ENCODE results near the gene VEZF1. TPM values are rescaled to one million over a fixed set of nuclear protein-coding genes. Genes with fewer than 3 reads are reported as not detected.

VEZF1 gene, protein sequence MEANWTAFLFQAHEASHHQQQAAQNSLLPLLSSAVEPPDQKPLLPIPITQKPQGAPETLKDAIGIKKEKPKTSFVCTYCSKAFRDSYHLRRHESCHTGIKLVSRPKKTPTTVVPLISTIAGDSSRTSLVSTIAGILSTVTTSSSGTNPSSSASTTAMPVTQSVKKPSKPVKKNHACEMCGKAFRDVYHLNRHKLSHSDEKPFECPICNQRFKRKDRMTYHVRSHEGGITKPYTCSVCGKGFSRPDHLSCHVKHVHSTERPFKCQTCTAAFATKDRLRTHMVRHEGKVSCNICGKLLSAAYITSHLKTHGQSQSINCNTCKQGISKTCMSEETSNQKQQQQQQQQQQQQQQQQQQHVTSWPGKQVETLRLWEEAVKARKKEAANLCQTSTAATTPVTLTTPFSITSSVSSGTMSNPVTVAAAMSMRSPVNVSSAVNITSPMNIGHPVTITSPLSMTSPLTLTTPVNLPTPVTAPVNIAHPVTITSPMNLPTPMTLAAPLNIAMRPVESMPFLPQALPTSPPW
- total RNA-seq, result 10 to 100 TPM; 17.9 to 19.6 TPM

DNA sequence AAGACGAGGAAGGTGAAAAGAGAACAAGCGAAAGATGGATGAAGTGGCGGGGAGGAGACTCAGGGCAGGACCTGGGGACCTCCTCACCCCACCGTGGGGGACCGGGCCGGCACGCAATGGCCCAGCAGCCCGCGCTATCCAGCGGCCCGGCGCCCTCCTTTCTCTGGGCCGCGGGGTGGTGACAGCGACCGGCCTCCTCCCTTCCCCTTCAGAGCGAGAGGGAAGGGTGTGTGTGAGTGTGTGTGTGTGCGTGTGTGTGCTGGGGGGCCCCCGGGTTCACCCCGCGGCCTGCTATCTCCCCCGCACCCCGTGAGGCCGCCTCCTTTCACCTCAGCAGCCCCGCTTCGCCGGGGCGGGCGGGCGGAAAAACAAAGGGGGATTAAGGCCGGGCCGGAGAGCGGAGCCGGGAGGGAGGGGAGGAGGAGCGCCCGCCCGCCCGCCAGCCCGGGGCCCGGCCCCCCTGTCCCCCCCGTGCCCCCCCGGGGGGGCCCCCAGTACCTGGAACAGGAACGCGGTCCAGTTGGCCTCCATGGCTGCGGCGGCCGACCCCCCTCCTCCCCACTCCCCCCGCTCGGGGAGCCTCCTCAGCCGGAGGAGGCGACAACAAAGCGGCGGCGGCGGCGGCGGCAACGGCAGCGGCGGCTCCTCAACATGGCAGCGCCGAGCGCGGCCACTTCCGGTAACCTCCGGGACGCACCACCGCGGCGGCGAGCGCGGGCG, at the start of gene VEZF1:
TSS of gene VEZF1 (minus strand) at position 674 of the 720 bp plus-strand sequence. CDS start at position 531, 143 bp downstream.
- ATAC-seq, result peak; percentile 64

DNA sequence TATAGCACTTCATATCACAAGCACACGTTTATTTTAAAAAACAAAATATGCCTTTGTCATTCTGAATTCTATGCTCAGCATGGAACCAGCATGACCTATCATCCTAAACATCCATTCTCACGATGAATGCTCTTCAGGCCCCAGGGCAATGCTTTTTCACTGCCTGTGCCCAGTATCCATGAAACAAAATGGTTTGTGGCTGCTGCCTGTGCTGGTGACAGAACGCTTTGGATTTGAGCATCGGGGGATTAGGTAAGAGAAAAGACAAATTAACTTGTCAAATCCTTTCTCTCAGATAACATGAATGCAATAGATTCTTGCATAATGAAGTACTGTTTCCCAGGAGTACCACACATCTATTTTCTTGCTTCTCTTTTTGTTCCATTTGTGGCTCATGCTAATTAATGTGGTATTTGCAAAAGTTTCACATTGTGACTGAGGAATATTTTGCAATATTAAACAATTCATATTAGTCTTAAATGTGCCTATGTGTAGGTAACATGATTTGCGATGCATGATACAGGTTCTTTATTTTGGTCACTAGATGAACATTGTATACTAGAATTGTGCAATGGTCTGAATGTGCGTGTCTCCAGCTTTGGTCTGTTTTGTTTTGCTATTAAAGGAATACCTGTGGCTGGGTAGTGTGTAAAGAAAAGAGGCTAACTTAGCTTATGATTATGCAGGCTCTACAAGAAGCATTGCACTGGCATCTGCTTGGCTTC, 44.8 kb upstream of the VEZF1 start:
- Mint-ChIP-seq H3K36me3 (ENCODE audit: low read depth) (no peaks in the 10 kb centered on the region), H3K4me1 (ENCODE audit: low read depth) (no peaks in the 10 kb centered on the region), H3K27ac (no peak overlapping the region), H3K4me3 (no peak overlapping the region), H3K9me3 (no peaks in the 10 kb centered on the region), H3K27me3 (peaks cover 8% of the 10 kb centered on the region)
- intact Hi-C loops (cut with micrococcal nuclease), result no loop called here
- ATAC-seq, result no peak
- DNase-seq, result no peak
- POLR2A ChIA-PET, result no interaction called here
- CTCF ChIA-PET, result interaction anchor here (1.6 kb wide), 1 partner anchor 80 kb away, joined by 4 read pairs; no protein-coding TSS in a partner anchor
- TF ChIP-seq, protein P1, sequence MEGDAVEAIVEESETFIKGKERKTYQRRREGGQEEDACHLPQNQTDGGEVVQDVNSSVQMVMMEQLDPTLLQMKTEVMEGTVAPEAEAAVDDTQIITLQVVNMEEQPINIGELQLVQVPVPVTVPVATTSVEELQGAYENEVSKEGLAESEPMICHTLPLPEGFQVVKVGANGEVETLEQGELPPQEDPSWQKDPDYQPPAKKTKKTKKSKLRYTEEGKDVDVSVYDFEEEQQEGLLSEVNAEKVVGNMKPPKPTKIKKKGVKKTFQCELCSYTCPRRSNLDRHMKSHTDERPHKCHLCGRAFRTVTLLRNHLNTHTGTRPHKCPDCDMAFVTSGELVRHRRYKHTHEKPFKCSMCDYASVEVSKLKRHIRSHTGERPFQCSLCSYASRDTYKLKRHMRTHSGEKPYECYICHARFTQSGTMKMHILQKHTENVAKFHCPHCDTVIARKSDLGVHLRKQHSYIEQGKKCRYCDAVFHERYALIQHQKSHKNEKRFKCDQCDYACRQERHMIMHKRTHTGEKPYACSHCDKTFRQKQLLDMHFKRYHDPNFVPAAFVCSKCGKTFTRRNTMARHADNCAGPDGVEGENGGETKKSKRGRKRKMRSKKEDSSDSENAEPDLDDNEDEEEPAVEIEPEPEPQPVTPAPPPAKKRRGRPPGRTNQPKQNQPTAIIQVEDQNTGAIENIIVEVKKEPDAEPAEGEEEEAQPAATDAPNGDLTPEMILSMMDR (IDR thresholded peaks at IDR 0.05), result no peak

More for the DNA sequence above, at the start of gene VEZF1:
- ChIA-PET POLR2A (interaction anchor here (1.0 to 12.1 kb wide), 7 partner anchors 8 to 127 kb away, joined by 3 to 230 read pairs (median 4); partner anchors contain the start of gene SRSF1), CTCF (interaction anchor here (1.4 to 4.1 kb wide), 2 partner anchors 9 to 12 kb away, joined by 3 to 54 read pairs; no protein-coding TSS in a partner anchor)
- DNase-seq, result peak; percentile 81
- TF ChIP-seq, protein P1 (IDR thresholded peaks at IDR 0.05), result no peak
- Mint-ChIP-seq H3K4me3 (peak within 1 kb of the TSS; percentile 87), H3K9me3 (no peaks in the 10 kb centered on the region), H3K4me1 (ENCODE audit: low read depth) (peaks cover 67% of the 10 kb centered on the region), H3K27me3 (no peaks in the 10 kb centered on the region), H3K27ac (peak within 1 kb of the TSS; percentile 91), H3K36me3 (ENCODE audit: low read depth) (peaks cover 20% of the 10 kb centered on the region)
- intact Hi-C loops (cut with micrococcal nuclease), result loop anchor here (5.0 kb wide), 1 partner anchor 35 kb away; no protein-coding TSS in a partner anchor

DNA sequence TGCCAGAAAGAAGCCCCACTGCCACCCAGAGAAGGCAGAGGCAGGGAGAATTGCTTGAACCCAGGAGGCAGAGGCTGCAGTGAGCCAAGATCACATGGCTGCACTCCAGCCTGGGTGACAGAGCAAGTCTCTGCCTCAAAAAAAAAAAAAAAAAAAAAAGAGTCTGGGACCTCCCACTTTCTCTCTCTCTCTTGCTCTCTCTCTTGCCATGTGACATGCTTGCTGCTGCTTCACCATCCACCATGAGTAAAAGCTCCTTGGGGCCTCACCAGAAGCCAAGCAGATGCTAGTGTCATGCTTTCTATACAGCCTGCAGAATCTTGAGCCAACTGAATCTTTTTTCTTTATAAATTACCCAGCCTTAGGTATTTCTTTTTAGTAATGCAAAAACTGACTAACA, 40.5 kb upstream of the VEZF1 start:
- TF ChIP-seq, protein P1 (IDR thresholded peaks at IDR 0.05), result no peak
- H3K36me3 Mint-ChIP-seq (ENCODE audit: low read depth), result no peaks in the 10 kb centered on the region
- no peak overlapping the region for H3K27ac Mint-ChIP-seq
- no peaks in the 10 kb centered on the region for H3K4me1 Mint-ChIP-seq (ENCODE audit: low read depth)
- intact Hi-C loops (cut with micrococcal nuclease), result no loop called here
- no peaks in the 10 kb centered on the region for H3K9me3 Mint-ChIP-seq
- POLR2A ChIA-PET, result no interaction called here
- ATAC-seq, result no peak
- no peak for DNase-seq
- H3K27me3 Mint-ChIP-seq, result peaks cover 19% of the 10 kb centered on the region
- H3K4me3 Mint-ChIP-seq, result no peak overlapping the region
- CTCF ChIA-PET, result no interaction called here

DNA sequence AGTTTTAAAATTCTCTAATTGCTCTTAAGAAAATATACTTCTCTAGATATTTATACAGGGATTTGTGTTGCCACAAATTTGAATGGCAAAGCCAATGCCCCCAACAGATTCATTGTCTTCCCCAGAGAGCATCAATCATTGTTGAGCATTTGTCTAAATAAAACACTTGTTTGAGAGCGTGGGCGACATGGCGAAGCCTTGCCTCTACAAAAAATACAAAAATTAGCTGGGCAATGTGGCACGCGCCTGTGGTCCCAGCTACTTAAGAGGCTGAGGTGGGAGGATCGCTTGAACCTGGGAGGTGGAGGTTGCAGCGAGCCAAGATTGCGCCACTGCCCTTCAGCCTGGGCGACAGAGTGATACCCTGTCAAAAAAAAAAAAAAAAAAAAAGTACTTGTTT, 32.3 kb upstream of the VEZF1 start:
- Mint-ChIP-seq H3K4me3 (no peak overlapping the region), H3K36me3 (ENCODE audit: low read depth) (no peaks in the 10 kb centered on the region), H3K9me3 (no peaks in the 10 kb centered on the region), H3K27me3 (peaks cover 16% of the 10 kb centered on the region), H3K4me1 (ENCODE audit: low read depth) (no peaks in the 10 kb centered on the region), H3K27ac (no peak overlapping the region)
- no peak for ATAC-seq
- DNase-seq, result no peak
- intact Hi-C loops (cut with micrococcal nuclease), result no loop called here
- TF ChIP-seq, protein P1 (IDR thresholded peaks at IDR 0.05), result no peak
- POLR2A ChIA-PET, result no interaction called here
- CTCF ChIA-PET, result interaction anchor here (1.5 to 1.9 kb wide), 2 partner anchors 9 to 21 kb away, joined by 3 to 5 read pairs; no protein-coding TSS in a partner anchor

Measured in activated CD8-positive, alpha-beta T cell treated with anti-CD3 and anti-CD28 coated beads for 36 hours (primary cell).